CD4-positive, alpha-beta memory T cell (primary cell): ENCODE data around the gene ILF2. TPM values are rescaled to one million over a fixed set of nuclear protein-coding genes. Genes with fewer than 3 reads are reported as not detected.
A peak's percentile ranks its signal among the peaks of the same experiment; 100 is the strongest.

ENCODE experiments used
- CTCF ChIA-PET: fragments of 350-600 bp; sonication (Branson Sonifier 250); formaldehyde crosslinking; loops from one replicate; lab custom pipeline; 2021; ENCODE audit warnings: inconsistent platforms; ENCODE audit not compliant: partially characterized antibody; lab: Charles Lee
- POLR2A ChIA-PET: fragments of 350-600 bp; sonication (Branson Sonifier 250); formaldehyde crosslinking; loops from one replicate; lab custom pipeline; 2021; ENCODE audit not compliant: partially characterized antibody; lab: Charles Lee
- DNase-seq, 5 donors: peaks; one replicate each; pipeline versions ENCODE4 v3.0.0 to v3.0.0-alpha.2; 2020 to 2022; ENCODE audit warnings: mixed read lengths in 1 of 5
- H3K27ac ChIP-seq: one replicate; pipeline ENCODE4 v1.7.0; 2013; ENCODE audit warnings: low read depth, low read length
- H3K27me3 ChIP-seq: 2 replicates; pipeline ENCODE4 v1.7.0; 2013; ENCODE audit warnings: mild to moderate bottlenecking, low read length, moderate library complexity; ENCODE audit not compliant: insufficient read depth
- H3K36me3 ChIP-seq: 2 replicates; pipeline ENCODE4 v1.7.0; 2013; ENCODE audit warnings: mild to moderate bottlenecking, low read length, moderate library complexity; ENCODE audit not compliant: insufficient read depth
- H3K4me1 ChIP-seq: 2 replicates; pipeline ENCODE4 v1.7.0; 2013; ENCODE audit warnings: mild to moderate bottlenecking, low read length, moderate library complexity; ENCODE audit not compliant: insufficient read depth
- H3K4me3 ChIP-seq, 2 donors: one replicate each; pipeline ENCODE4 v1.7.0; 2013; ENCODE audit warnings: low read length in 2 of 2, mild to moderate bottlenecking in 1 of 2
- H3K9me3 ChIP-seq, 2 donors: one replicate each; pipeline ENCODE4 v1.7.0; 2013; ENCODE audit warnings: low read length in 2 of 2, control low read depth in 1 of 2; ENCODE audit not compliant: control insufficient read depth in 1 of 2
- H3K27ac Mint-ChIP-seq, 7 donors: one replicate each; pipeline ENCODE4 v1.8.0; 2020 to 2021; ENCODE audit warnings: mixed read lengths in 7 of 7, mild to moderate bottlenecking in 6 of 7, inconsistent platforms in 3 of 7, moderate library complexity in 3 of 7
- H3K27me3 Mint-ChIP-seq, 2 donors: one replicate each; pipeline ENCODE4 v1.8.0; 2020 to 2021; ENCODE audit warnings: mixed read lengths in 2 of 2
- H3K36me3 Mint-ChIP-seq, 2 donors: one replicate each; pipeline ENCODE4 v1.8.0; 2020 to 2021; ENCODE audit warnings: mixed read lengths in 2 of 2, inconsistent platforms in 1 of 2, mild to moderate bottlenecking in 1 of 2
- H3K4me1 Mint-ChIP-seq, 4 donors: one replicate each; pipeline ENCODE4 v1.8.0; 2020 to 2021; ENCODE audit warnings: mixed read lengths in 4 of 4, mild to moderate bottlenecking in 1 of 4
- H3K4me3 Mint-ChIP-seq, 8 donors: one replicate each; pipeline ENCODE4 v1.8.0; 2020 to 2021; ENCODE audit warnings: mixed read lengths in 8 of 8, mild to moderate bottlenecking in 7 of 8, moderate library complexity in 6 of 8, inconsistent platforms in 3 of 8
- H3K9me3 Mint-ChIP-seq, 8 donors: one replicate each; pipeline ENCODE4 v1.8.0; 2020 to 2021; ENCODE audit warnings: mixed read lengths in 8 of 8, mild to moderate bottlenecking in 5 of 8, inconsistent platforms in 3 of 8, moderate library complexity in 1 of 8
- intact Hi-C: fragments of 100-400 bp; cut with micrococcal nuclease; formaldehyde crosslinking; loops from one replicate; pipeline ENCODE4 v1.15.1; 2023
- polyA plus RNA-seq, 2 donors: library from polyadenylated mRNA; unstranded; fragments of 300-500 nt; fragmentation: Illumina TruSeq; gene quantifications; one replicate each; pipeline ENCODE4 v1.2.3, GENCODE V29; 2021
- total RNA-seq, 2 experiments: library from RNA; stranded (reverse); gene quantifications; one replicate each; pipeline ENCODE4 v1.2.3, GENCODE V29; 2021

Gene ILF2
- total and polyA plus RNA-seq, 4 experiments from 2014 or later, result 82.3 to 200 (median 112) TPM

GRCh38 chr1:153661111-153661708, 9.6 kb downstream of the ILF2 start:
- Mint-ChIP-seq H3K4me3 (peak overlapping the region in 3 of 8 donors; percentile 6 to 55 (median 14)), H3K27me3 (no peaks in the 10 kb centered on the region), H3K27ac (peak overlapping the region in 5 of 7 donors; percentile 31 to 65 (median 62)), H3K36me3 (peaks cover 47 to 56% of the 10 kb centered on the region in 2 donors), H3K9me3 (no peaks in the 10 kb centered on the region), H3K4me1 (peaks cover 8 to 19% (median 14%) of the 10 kb centered on the region in 4 donors)
- Histone ChIP-seq H3K9me3 (no peaks in the 10 kb centered on the region), H3K27me3 (no peaks in the 10 kb centered on the region), H3K4me1 (peaks cover 19% of the 10 kb centered on the region), H3K36me3 (peaks cover 54% of the 10 kb centered on the region), H3K27ac (no peak overlapping the region), H3K4me3 (no peak overlapping the region)
- no peak for DNase-seq
- intact Hi-C loops, result no loop called here
- ChIA-PET POLR2A (interaction anchor here (1.7 kb wide), 1 partner anchor 66 kb away, joined by 4 read pairs; the partner anchor contains the start of gene INTS3), CTCF (no interaction called here)

- ChIA-PET CTCF (interaction anchor here (0.7 kb wide), 2 partner anchors 25 to 308 kb away, joined by 3 to 4 read pairs; partner anchors contain the start of gene CHTOP), POLR2A (interaction anchor here (0.6 to 3.0 kb wide), 12 partner anchors 9 to 599 kb away, joined by 3 to 33 read pairs (median 6); partner anchors contain the start of genes CHTOP, ILF2 and S100A6)
- peak overlapping the region; percentile 94 to 97 (median 96) for H3K4me3 Mint-ChIP-seq
- H3K9me3 ChIP-seq, result no peaks in the 10 kb centered on the region
- no peaks in the 10 kb centered on the region for H3K27me3 Mint-ChIP-seq
- no peaks in the 10 kb centered on the region for H3K27me3 ChIP-seq
- H3K36me3 Mint-ChIP-seq, result peaks cover 31 to 44% of the 10 kb centered on the region in 2 donors
- H3K27ac Mint-ChIP-seq, result peak overlapping the region in 6 of 7 donors; percentile 89 to 97 (median 96)
- H3K9me3 Mint-ChIP-seq, result no peaks in the 10 kb centered on the region
- peak overlapping the region; percentile 89 for H3K27ac ChIP-seq
- peaks cover 38% of the 10 kb centered on the region for H3K36me3 ChIP-seq
- H3K4me1 ChIP-seq, result peaks cover 19% of the 10 kb centered on the region
- peak overlapping the region in 1 of 2 donors; percentile 67 for H3K4me3 ChIP-seq
- peaks cover 9 to 21% (median 14%) of the 10 kb centered on the region in 4 donors for H3K4me1 Mint-ChIP-seq
- intact Hi-C loops, result loop anchor here (2.0 kb wide), 1 partner anchor 19 kb away; the partner anchor contains the start of gene NPR1
- no peak for DNase-seq
These were observed 11.1 kb downstream of the ILF2 start for GRCh38 chr1:153659656-153660055.

- Histone ChIP-seq H3K27me3 (no peaks in the 10 kb centered on the region), H3K36me3 (peaks cover 33% of the 10 kb centered on the region), H3K4me3 (peak overlapping the region; percentile 66 to 67), H3K9me3 (no peaks in the 10 kb centered on the region), H3K27ac (peak overlapping the region; percentile 89), H3K4me1 (peaks cover 19% of the 10 kb centered on the region)
- DNase-seq, result no peak
- CTCF ChIA-PET, result interaction anchor here (0.7 to 1.2 kb wide), 2 partner anchors 25 to 148 kb away, joined by 3 read pairs; partner anchors contain the start of gene CHTOP
- no peaks in the 10 kb centered on the region for H3K27me3 Mint-ChIP-seq
- peaks cover 26 to 40% of the 10 kb centered on the region in 2 donors for H3K36me3 Mint-ChIP-seq
- H3K4me3 Mint-ChIP-seq, result peak overlapping the region; percentile 94 to 97 (median 96)
- POLR2A ChIA-PET, result interaction anchor here (1.0 to 3.0 kb wide), 13 partner anchors 8 to 331 kb away, joined by 3 to 33 read pairs (median 7); partner anchors contain the start of genes CHTOP, ILF2, RPS27 and S100A4
- peak overlapping the region; percentile 89 to 97 (median 95) for H3K27ac Mint-ChIP-seq
- H3K9me3 Mint-ChIP-seq, result no peaks in the 10 kb centered on the region
- intact Hi-C loops, result loop anchor here (2.0 kb wide), 1 partner anchor 20 kb away; the partner anchor contains the start of gene NPR1
- peaks cover 9 to 21% (median 14%) of the 10 kb centered on the region in 4 donors for H3K4me1 Mint-ChIP-seq
These were observed 11.6 kb downstream of the ILF2 start for GRCh38 chr1:153659175-153659534.

GRCh38 chr1:153658400-153659174, 12.2 kb downstream of the ILF2 start, which contains the start of gene SNAPIN:
SNAPIN (plus strand) TSS chr1:153658703; CDS start chr1:153658744, 41 bp downstream.
- ChIA-PET CTCF (interaction anchor here (1.2 kb wide), 1 partner anchor 148 kb away, joined by 3 read pairs; no protein-coding TSS in a partner anchor), POLR2A (interaction anchor here (1.0 to 3.0 kb wide), 13 partner anchors 9 to 332 kb away, joined by 3 to 33 read pairs (median 7); partner anchors contain the start of genes CHTOP, ILF2, RPS27 and S100A4)
- Histone ChIP-seq H3K27me3 (no peaks in the 10 kb centered on the region), H3K4me3 (peak within 1 kb of the TSS; percentile 66 to 67), H3K36me3 (peaks cover 28% of the 10 kb centered on the region), H3K27ac (peak within 1 kb of the TSS; percentile 89), H3K4me1 (peaks cover 19% of the 10 kb centered on the region), H3K9me3 (no peaks in the 10 kb centered on the region)
- peak; percentile 88 to 91 (median 89) for DNase-seq
- Mint-ChIP-seq H3K27ac (peak within 1 kb of the TSS; percentile 89 to 97 (median 95)), H3K4me3 (peak within 1 kb of the TSS; percentile 94 to 97 (median 96)), H3K4me1 (peaks cover 9 to 25% (median 14%) of the 10 kb centered on the region in 4 donors), H3K27me3 (no peaks in the 10 kb centered on the region), H3K36me3 (peaks cover 23 to 35% of the 10 kb centered on the region in 2 donors), H3K9me3 (no peaks in the 10 kb centered on the region)
- intact Hi-C loops, result loop anchor here (1.0 to 2.0 kb wide), 3 partner anchors 13 to 24 kb away; partner anchors contain the start of genes CHTOP and NPR1

- Mint-ChIP-seq H3K4me1 (peaks cover 9 to 25% (median 14%) of the 10 kb centered on the region in 4 donors), H3K4me3 (no peak overlapping the region), H3K27me3 (no peaks in the 10 kb centered on the region), H3K9me3 (no peaks in the 10 kb centered on the region), H3K27ac (peak overlapping the region in 1 of 7 donors; percentile 10), H3K36me3 (peaks cover 0 to 6% of the 10 kb centered on the region in 2 donors)
- Histone ChIP-seq H3K36me3 (no peaks in the 10 kb centered on the region), H3K27ac (no peak overlapping the region), H3K4me1 (peaks cover 19% of the 10 kb centered on the region), H3K27me3 (no peaks in the 10 kb centered on the region), H3K9me3 (no peaks in the 10 kb centered on the region), H3K4me3 (no peak overlapping the region)
- DNase-seq, result no peak
- intact Hi-C loops, result no loop called here
- POLR2A ChIA-PET, result interaction anchor here (0.8 to 1.2 kb wide), 2 partner anchors 16 to 22 kb away, joined by 3 to 4 read pairs; partner anchors contain the start of gene CHTOP
- CTCF ChIA-PET, result no interaction called here
These were observed 15.5 kb downstream of the ILF2 start for GRCh38 chr1:153655333-153655732.

GRCh38 chr1:153652805-153653500, 17.8 kb downstream of the ILF2 start:
- H3K27ac Mint-ChIP-seq, result peak overlapping the region in 2 of 7 donors; percentile 44 to 53
- CTCF ChIA-PET, result interaction anchor here (1.7 to 2.4 kb wide), 2 partner anchors 10 to 14 kb away, joined by 5 read pairs; no protein-coding TSS in a partner anchor
- no peaks in the 10 kb centered on the region for H3K36me3 ChIP-seq

More at GRCh38 chr1:153652805-153653500, 17.8 kb downstream of the ILF2 start:
- no peak for DNase-seq
- intact Hi-C loops, result no loop called here
- H3K4me1 ChIP-seq, result peaks cover 18% of the 10 kb centered on the region
- Mint-ChIP-seq H3K36me3 (peaks cover 0 to 2% of the 10 kb centered on the region in 2 donors), H3K27me3 (no peaks in the 10 kb centered on the region), H3K9me3 (no peaks in the 10 kb centered on the region), H3K4me3 (no peak overlapping the region), H3K4me1 (peaks cover 10 to 29% (median 15%) of the 10 kb centered on the region in 4 donors)
- no peak overlapping the region for H3K27ac ChIP-seq
- no peak overlapping the region for H3K4me3 ChIP-seq
- no peaks in the 10 kb centered on the region for H3K9me3 ChIP-seq
- H3K27me3 ChIP-seq, result no peaks in the 10 kb centered on the region
- POLR2A ChIA-PET, result interaction anchor here (1.0 kb wide), 1 partner anchor 13 kb away, joined by 3 read pairs; no protein-coding TSS in a partner anchor
